Testis (tissue), 3 donors: Measurements from ENCODE around the gene CRNKL1. TPM values are rescaled to one million over a fixed set of nuclear protein-coding genes. Genes with fewer than 3 reads are reported as not detected.
A peak's percentile ranks its signal among the peaks of the same experiment; 100 is the strongest.

Experiments used
- DNase-seq: peaks from one replicate; pipeline ENCODE4 v3.0.0-alpha.2; 2019
- H3K27ac ChIP-seq, 2 donors: fragments of 200-600 bp; sonication (generic); one replicate each; pipeline ENCODE4 v1.5.1; 2019
- H3K27me3 ChIP-seq: fragments of 200-600 bp; sonication (generic); one replicate; pipeline ENCODE4 v1.5.1; 2019
- H3K36me3 ChIP-seq: fragments of 200-600 bp; sonication (generic); one replicate; pipeline ENCODE4 v1.5.1; 2017; ENCODE audit warnings: low read depth; ENCODE audit errors: missing control alignments
- H3K4me1 ChIP-seq: fragments of 200-600 bp; sonication (generic); one replicate; pipeline ENCODE4 v1.5.1; 2019
- H3K4me3 ChIP-seq, 2 donors: fragments of 200-600 bp; sonication (generic); one replicate each; pipeline ENCODE4 v1.5.1; 2017 to 2019
- H3K9me3 ChIP-seq: fragments of 200-600 bp; sonication (generic); one replicate; pipeline ENCODE4 v1.5.1; 2017
- POLR2A ChIP-seq: fragments of 450-650 bp; IDR thresholded peaks from one replicate; pipeline ENCODE4 v1.6.1; 2017; ENCODE audit warnings: antibody characterized with exemption, mild to moderate bottlenecking, moderate library complexity
- WGBS, 2 donors: methylation state at CpG; one replicate each; pipeline ENCODE4 v1.1.5; 2018; 5-methylcytosine and 5-hydroxymethylcytosine counted together
- intact Hi-C: fragments of 100-400 bp; cut with DNase I; formaldehyde crosslinking; loops from one replicate; pipeline ENCODE4 v1.15.1; 2023; ENCODE audit warnings: low total_unique reads
- polyA plus RNA-seq: library from polyadenylated mRNA; stranded (reverse); fragments of 350-450 nt; fragmentation: Illumina TruSeq; extraction: RNeasy Lipid Tissue Mini Kit (QIAGEN cat#74804); gene quantifications from one replicate; pipeline ENCODE4 v1.2.3, GENCODE V29; 2014; ENCODE audit warnings: low read depth, low replicate concordance; ENCODE audit not compliant: insufficient read depth
- total RNA-seq, 2 donors: library from RNA; depleted of rRNA; stranded (reverse); fragments of >200 nt; gene quantifications; one replicate each; pipeline ENCODE4 v1.2.3, GENCODE V29; 2016
- TF ChIP-seq, protein P1 (sequence below), 3 experiments: fragments of 450-650 bp in 2 of 3; fragments of 200-600 bp in 1 of 3; sonication (generic) in 1 of 3; IDR thresholded peaks; one replicate each; pipeline ENCODE4 v1.5.1; 2016 to 2019; ENCODE audit warnings: antibody characterized with exemption in 3 of 3, mild to moderate bottlenecking in 2 of 3, moderate library complexity in 1 of 3

Gene CRNKL1
- total and polyA plus RNA-seq, 3 donors from 2014 or later, result 22.1 to 26.9 (median 26.3) TPM

DNA sequence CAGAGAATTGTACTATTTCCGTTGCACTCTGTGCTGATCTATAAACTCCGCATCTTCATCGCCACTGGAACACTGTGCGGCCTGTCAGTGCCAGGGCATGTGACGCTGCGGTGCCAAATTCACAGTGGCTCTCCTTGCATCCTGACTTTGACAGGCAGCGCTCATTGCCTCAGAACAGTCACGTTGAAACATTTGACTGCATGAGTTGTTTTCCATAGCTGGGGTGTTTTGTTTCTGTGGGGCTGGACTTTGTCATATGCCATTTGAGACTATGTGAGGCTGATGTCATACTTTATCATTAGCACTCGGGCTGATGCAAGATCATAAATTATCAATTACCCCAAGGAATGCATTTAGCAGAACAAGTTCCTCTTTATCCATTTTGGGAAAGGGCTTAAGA, 32.8 kb upstream of the CRNKL1 start:
- TF ChIP-seq, protein P1, sequence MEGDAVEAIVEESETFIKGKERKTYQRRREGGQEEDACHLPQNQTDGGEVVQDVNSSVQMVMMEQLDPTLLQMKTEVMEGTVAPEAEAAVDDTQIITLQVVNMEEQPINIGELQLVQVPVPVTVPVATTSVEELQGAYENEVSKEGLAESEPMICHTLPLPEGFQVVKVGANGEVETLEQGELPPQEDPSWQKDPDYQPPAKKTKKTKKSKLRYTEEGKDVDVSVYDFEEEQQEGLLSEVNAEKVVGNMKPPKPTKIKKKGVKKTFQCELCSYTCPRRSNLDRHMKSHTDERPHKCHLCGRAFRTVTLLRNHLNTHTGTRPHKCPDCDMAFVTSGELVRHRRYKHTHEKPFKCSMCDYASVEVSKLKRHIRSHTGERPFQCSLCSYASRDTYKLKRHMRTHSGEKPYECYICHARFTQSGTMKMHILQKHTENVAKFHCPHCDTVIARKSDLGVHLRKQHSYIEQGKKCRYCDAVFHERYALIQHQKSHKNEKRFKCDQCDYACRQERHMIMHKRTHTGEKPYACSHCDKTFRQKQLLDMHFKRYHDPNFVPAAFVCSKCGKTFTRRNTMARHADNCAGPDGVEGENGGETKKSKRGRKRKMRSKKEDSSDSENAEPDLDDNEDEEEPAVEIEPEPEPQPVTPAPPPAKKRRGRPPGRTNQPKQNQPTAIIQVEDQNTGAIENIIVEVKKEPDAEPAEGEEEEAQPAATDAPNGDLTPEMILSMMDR (IDR thresholded peaks at IDR 0.05), result no peak
- no peak for TF ChIP-seq POLR2A
- Histone ChIP-seq H3K4me3 (no peak overlapping the region), H3K9me3 (no peaks in the 10 kb centered on the region), H3K36me3 (no peaks in the 10 kb centered on the region), H3K27ac (no peak overlapping the region), H3K27me3 (no peaks in the 10 kb centered on the region), H3K4me1 (peaks cover 5% of the 10 kb centered on the region)
- no peak for DNase-seq
- 84% methylated on average over 9 of the region's 9 CpGs for WGBS, 2 donors
- intact Hi-C loops, result loop anchor here (10.0 kb wide), 1 partner anchor 490 kb away; no protein-coding TSS in a partner anchor

DNA sequence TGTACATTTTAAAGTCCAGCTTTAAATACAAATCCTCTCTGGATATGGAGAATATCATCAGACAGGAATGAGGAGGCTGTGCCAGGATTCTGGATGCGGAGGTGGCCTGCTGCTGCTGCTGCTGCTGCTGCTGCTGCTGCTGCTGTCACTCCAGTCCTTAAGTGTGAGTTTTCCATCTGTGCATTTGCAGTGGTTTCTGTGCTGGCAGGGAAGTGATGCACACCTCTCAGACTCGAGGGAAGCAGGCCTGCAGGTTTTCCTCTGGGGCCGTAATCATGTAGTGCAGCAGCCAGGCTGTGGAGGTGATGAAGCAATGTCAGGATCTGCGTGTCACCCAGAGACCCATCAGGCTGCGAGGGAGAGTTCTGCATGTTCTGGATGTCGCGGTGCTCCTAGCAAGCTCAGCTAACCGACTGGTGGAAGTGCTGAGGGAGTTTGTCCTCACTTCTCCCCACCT, 32.1 kb upstream of the CRNKL1 start:
- H3K36me3 ChIP-seq, result no peaks in the 10 kb centered on the region
- TF ChIP-seq, protein P1 (IDR thresholded peaks at IDR 0.05), result no peak
- TF ChIP-seq POLR2A, result no peak
- no peaks in the 10 kb centered on the region for H3K9me3 ChIP-seq
- no peak for DNase-seq
- H3K27ac ChIP-seq, result no peak overlapping the region
- peaks cover 5% of the 10 kb centered on the region for H3K4me1 ChIP-seq
- no peak overlapping the region for H3K4me3 ChIP-seq
- intact Hi-C loops, result loop anchor here (10.0 kb wide), 1 partner anchor 490 kb away; no protein-coding TSS in a partner anchor
- 64 to 67% methylated on average over 2 to 8 of the region's 8 CpGs for WGBS, 2 donors
- H3K27me3 ChIP-seq, result no peaks in the 10 kb centered on the region

DNA sequence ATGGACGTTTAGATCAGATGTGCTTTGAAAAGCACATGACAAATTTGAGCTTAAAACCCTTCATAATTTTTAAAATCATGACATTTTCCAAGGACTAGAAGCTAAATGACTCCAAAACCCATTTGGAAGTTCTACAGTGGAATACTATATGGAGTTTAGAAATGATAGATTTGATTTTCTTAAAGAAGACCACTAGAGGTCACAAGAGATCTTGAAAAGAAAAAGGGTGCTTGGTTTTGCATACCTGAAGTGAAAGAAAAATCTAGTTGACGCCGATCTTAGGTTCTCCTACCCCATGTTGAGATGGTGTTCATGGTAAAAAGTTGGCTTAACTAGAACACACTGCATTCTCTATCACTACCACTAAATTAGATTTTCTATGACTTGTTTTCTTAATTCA, 31.5 kb upstream of the CRNKL1 start:
- H3K36me3 ChIP-seq, result no peaks in the 10 kb centered on the region
- H3K27ac ChIP-seq, result no peak overlapping the region
- no peak overlapping the region for H3K4me3 ChIP-seq
- no peak for DNase-seq
- intact Hi-C loops, result loop anchor here (10.0 kb wide), 1 partner anchor 491 kb away; no protein-coding TSS in a partner anchor
- H3K4me1 ChIP-seq, result peaks cover 5% of the 10 kb centered on the region
- no peaks in the 10 kb centered on the region for H3K27me3 ChIP-seq
- 21 to 27% methylated on average over 3 of the region's 3 CpGs for whole genome bisulfite sequencing, 2 donors
- H3K9me3 ChIP-seq, result no peaks in the 10 kb centered on the region
- TF ChIP-seq, protein P1 (IDR thresholded peaks at IDR 0.05), result peak in 2 of 3 experiments; percentile 40 to 45
- TF ChIP-seq POLR2A, result no peak

DNA sequence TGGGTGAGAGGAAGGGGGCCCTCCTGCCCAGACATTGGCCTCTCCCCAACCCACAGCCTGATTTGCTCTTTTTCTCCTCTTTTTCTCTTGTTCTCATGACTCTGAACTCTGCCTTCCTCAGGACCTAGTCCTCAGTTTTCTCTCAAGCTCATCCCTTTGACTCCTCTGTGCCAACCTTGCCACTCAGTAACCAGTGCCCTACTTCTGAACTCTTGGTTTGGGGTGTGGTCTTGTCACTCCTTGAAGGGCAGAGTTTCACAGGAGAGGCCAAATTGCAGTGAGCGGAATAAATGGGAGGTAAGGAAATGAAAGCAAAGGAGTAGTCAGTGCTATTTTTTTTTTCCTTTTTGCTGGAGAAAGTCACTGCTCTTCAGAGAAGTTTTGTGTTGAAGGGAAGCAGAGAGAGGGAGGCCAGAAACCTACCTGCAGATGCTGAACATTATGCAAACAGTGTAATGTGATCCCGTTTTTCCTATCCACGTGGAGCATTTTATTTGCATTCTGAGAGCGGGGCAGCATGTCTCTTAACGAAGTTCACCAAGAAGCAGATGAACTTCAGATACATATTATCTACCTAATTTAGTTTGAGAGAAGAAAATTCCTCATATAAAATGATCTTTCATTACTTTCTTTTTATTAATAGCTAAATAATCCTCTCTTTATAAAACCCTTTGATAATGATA, 27.0 kb upstream of the CRNKL1 start:
- WGBS, 2 donors, result 71 to 73% methylated on average over 5 of the region's 5 CpGs
- Histone ChIP-seq H3K27ac (no peak overlapping the region), H3K4me1 (peaks cover 3% of the 10 kb centered on the region), H3K36me3 (no peaks in the 10 kb centered on the region), H3K4me3 (no peak overlapping the region), H3K9me3 (no peaks in the 10 kb centered on the region), H3K27me3 (no peaks in the 10 kb centered on the region)
- TF ChIP-seq, protein P1 (IDR thresholded peaks at IDR 0.05), result no peak
- no peak for TF ChIP-seq POLR2A
- DNase-seq, result no peak
- intact Hi-C loops, result no loop called here

DNA sequence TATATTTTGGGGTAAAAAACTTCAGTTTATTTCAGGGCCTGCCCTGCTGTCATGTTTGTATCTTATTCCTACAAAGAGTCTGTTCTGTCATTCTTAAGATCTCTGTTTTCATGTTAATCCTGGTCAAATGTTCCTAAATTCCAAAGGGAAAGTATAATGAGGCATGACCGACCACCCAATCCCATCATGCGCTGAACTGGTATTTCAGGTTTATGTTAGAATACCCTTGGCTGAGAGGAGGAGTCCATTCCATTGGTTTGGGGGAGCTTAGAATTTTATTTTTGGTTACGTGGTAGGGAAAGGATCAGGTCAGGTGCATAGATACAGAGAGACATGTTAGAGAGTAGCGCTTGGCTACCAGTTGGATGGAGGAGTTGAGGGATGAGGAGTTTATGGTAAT, 25.8 kb upstream of the CRNKL1 start:
- no peak overlapping the region for H3K4me3 ChIP-seq
- no peak overlapping the region for H3K27ac ChIP-seq
- intact Hi-C loops, result no loop called here
- H3K27me3 ChIP-seq, result no peaks in the 10 kb centered on the region
- H3K4me1 ChIP-seq, result no peaks in the 10 kb centered on the region
- no peaks in the 10 kb centered on the region for H3K9me3 ChIP-seq
- TF ChIP-seq, protein P1 (IDR thresholded peaks at IDR 0.05), result no peak
- TF ChIP-seq POLR2A, result no peak
- WGBS, 2 donors, result 94 to 99% methylated on average over 4 of the region's 4 CpGs
- H3K36me3 ChIP-seq, result no peaks in the 10 kb centered on the region
- no peak for DNase-seq
